Testis (tissue), 2 donors: ENCODE data around the gene TBX5.

ENCODE experiments used
- CTCF ChIP-seq, 3 experiments: fragments of 450-650 bp in 2 of 3; fragments of 200-600 bp in 1 of 3; sonication (generic) in 1 of 3; IDR thresholded peaks; one replicate each; pipeline ENCODE4 v1.5.1; 2016 to 2019; ENCODE audit warnings: antibody characterized with exemption in 3 of 3, mild to moderate bottlenecking in 2 of 3, moderate library complexity in 1 of 3
- POLR2A ChIP-seq: fragments of 450-650 bp; IDR thresholded peaks from one replicate; pipeline ENCODE4 v1.6.1; 2017; ENCODE audit warnings: antibody characterized with exemption, mild to moderate bottlenecking, moderate library complexity

- TF ChIP-seq POLR2A (no peak), CTCF (IDR thresholded peaks at IDR 0.05) (no peak)
Measured at GRCh38 chr12:114395233-114395632, 10.7 kb downstream of the TBX5 start.
